H1 (cell line): ENCODE measurements around the gene IFIT2. TPM values are rescaled to one million over a fixed set of nuclear protein-coding genes. Genes with fewer than 3 reads are reported as not detected.

Source experiments
- CTCF ChIA-PET: fragments of 300-600 bp; sonication (Branson Sonifier 250); formaldehyde crosslinking; loops from one replicate; lab custom pipeline; 2021; ENCODE audit not compliant: partially characterized antibody; lab: Charles Lee
- POLR2A ChIA-PET: fragments of 300-600 bp; sonication (Branson Sonifier 250); formaldehyde crosslinking; loops from one replicate; lab custom pipeline; 2021; ENCODE audit warnings: inconsistent platforms; ENCODE audit not compliant: partially characterized antibody; lab: Charles Lee
- DNase-seq, 2 experiments: peaks; one replicate each; pipeline versions ENCODE4 v3.0.0 to v3.0.0-alpha.2; 2010 to 2022; ENCODE audit warnings: low spot score in 2 of 2, low read depth in 1 of 2, mixed read lengths in 1 of 2
- FAIRE-seq: peaks from 2 replicates; lab custom pipeline; 2011; peaks lifted over from hg19 to GRCh38; lab: Jason Lieb, UNC
- H2AFZ ChIP-seq: 2 replicates; pipeline ENCODE4 v1.8.1; 2012; ENCODE audit warnings: low read length, inconsistent platforms
- H2AK5ac ChIP-seq: 2 replicates; pipeline ENCODE4 v1.6.1; 2013; ENCODE audit warnings: low read depth, low read length
- H2BK120ac ChIP-seq: replicated peaks from 2 replicates; pipeline ENCODE3; 2013; ENCODE audit warnings: low read depth, low read length, inconsistent platforms
- H2BK12ac ChIP-seq: 2 replicates; pipeline ENCODE4 v1.6.1; 2013; ENCODE audit warnings: low read depth, low read length
- H2BK15ac ChIP-seq: 2 replicates; pipeline ENCODE4 v1.6.1; 2013; ENCODE audit warnings: low read length
- H2BK20ac ChIP-seq: 2 replicates; pipeline ENCODE4 v1.6.1; 2013; ENCODE audit warnings: low read length
- H2BK5ac ChIP-seq: 2 replicates; pipeline ENCODE4 v1.6.1; 2013; ENCODE audit warnings: low read depth, low read length
- H3K14ac ChIP-seq: 2 replicates; pipeline ENCODE4 v1.6.1; 2013; ENCODE audit warnings: inconsistent platforms; ENCODE audit not compliant: insufficient read length
- H3K18ac ChIP-seq: 2 replicates; pipeline ENCODE4 v1.6.1; 2013; ENCODE audit warnings: low read length; ENCODE audit errors: extremely low read depth
- H3K23ac ChIP-seq: 2 replicates; pipeline ENCODE4 v1.6.1; 2013; ENCODE audit warnings: inconsistent platforms; ENCODE audit not compliant: insufficient read length
- H3K23me2 ChIP-seq: 2 replicates; pipeline ENCODE4 v1.6.1; 2013; ENCODE audit warnings: low read depth, low read length
- H3K27ac ChIP-seq: 2 replicates; pipeline ENCODE4 v1.6.1; 2011; ENCODE audit warnings: low read depth, low read length, inconsistent platforms
- H3K27me3 ChIP-seq, 4 experiments: replicated peaks in 1 of 4; 1 replicate in 1 of 4; 2 replicates in 3 of 4; pipeline versions ENCODE4 v1.6.1 to v1.8.1; 2011 to 2013; ENCODE audit warnings: low read length in 3 of 4, mild to moderate bottlenecking in 3 of 4, inconsistent platforms in 2 of 4, mixed read lengths in 2 of 4, moderate library complexity in 1 of 4; ENCODE audit not compliant: control insufficient read depth in 3 of 4, insufficient read depth in 3 of 4; ENCODE audit errors: extremely low read depth in 1 of 4
- H3K36me3 ChIP-seq, 4 experiments: 2 replicates each; pipeline versions ENCODE4 v1.6.1 to v1.8.1; 2011 to 2013; ENCODE audit warnings: mild to moderate bottlenecking in 4 of 4, low read length in 3 of 4, moderate library complexity in 2 of 4, control low read depth in 1 of 4, inconsistent platforms in 1 of 4; ENCODE audit not compliant: insufficient read depth in 4 of 4, control insufficient read depth in 2 of 4
- H3K4ac ChIP-seq: replicated peaks from 2 replicates; pipeline ENCODE3; 2013; ENCODE audit warnings: low read length, low read depth, mixed read lengths, inconsistent platforms; ENCODE audit not compliant: insufficient read length
- H3K4me1 ChIP-seq, 4 experiments: replicated peaks in 1 of 4; 1 replicate in 1 of 4; 2 replicates in 3 of 4; pipeline versions ENCODE4 v1.6.1 to v1.8.1; 2011 to 2013; ENCODE audit warnings: low read length in 3 of 4, inconsistent platforms in 2 of 4, mixed read lengths in 1 of 4; ENCODE audit not compliant: insufficient read depth in 4 of 4, control insufficient read depth in 3 of 4
- H3K4me2 ChIP-seq, 2 experiments: 2 replicates each; pipeline versions ENCODE4 v1.6.1 to v1.8.1; 2011 to 2013; ENCODE audit warnings: low read depth in 2 of 2, low read length in 2 of 2, control low read depth in 1 of 2, inconsistent platforms in 1 of 2, mild to moderate bottlenecking in 1 of 2; ENCODE audit not compliant: insufficient read depth in 1 of 2
- H3K4me3 ChIP-seq, 4 experiments: fragments of 200-600, 300-600 bp in 1 of 4; sonication (generic), shearing (Covaris generic), sonication (Bioruptor Twin) in 1 of 4; 2 replicates each; pipeline versions ENCODE4 v1.5.1 to v1.8.1; 2011 to 2016; ENCODE audit warnings: low read length in 4 of 4, low read depth in 3 of 4, control low read depth in 2 of 4, inconsistent platforms in 2 of 4, mild to moderate bottlenecking in 2 of 4, mixed read lengths in 1 of 4, moderate library complexity in 1 of 4; ENCODE audit not compliant: insufficient read depth in 2 of 4; ENCODE audit errors: extremely low read depth in 1 of 4
- H3K56ac ChIP-seq: replicated peaks from 2 replicates; pipeline ENCODE3; 2013; ENCODE audit warnings: low read depth, mild to moderate bottlenecking, mixed read lengths, low read length, inconsistent platforms; ENCODE audit not compliant: insufficient read length
- H3K79me1 ChIP-seq: 2 replicates; pipeline ENCODE4 v1.6.1; 2013; ENCODE audit warnings: low read depth, low read length, control low read depth
- H3K79me2 ChIP-seq, 2 experiments: 2 replicates each; pipeline versions ENCODE4 v1.6.1 to v1.8.1; 2012 to 2013; ENCODE audit warnings: low read length in 2 of 2, mild to moderate bottlenecking in 2 of 2, inconsistent platforms in 1 of 2; ENCODE audit not compliant: insufficient read depth in 2 of 2, control insufficient read depth in 1 of 2
- H3K9ac ChIP-seq, 4 experiments: replicated peaks in 1 of 4; 1 replicate in 1 of 4; 2 replicates in 3 of 4; pipeline versions ENCODE4 v1.6.1 to v1.8.1; 2011 to 2013; ENCODE audit warnings: low read depth in 3 of 4, low read length in 3 of 4, control low read depth in 2 of 4, mild to moderate bottlenecking in 2 of 4, moderate library complexity in 2 of 4, inconsistent platforms in 1 of 4; ENCODE audit errors: extremely low read depth in 1 of 4
- H3K9me3 ChIP-seq, 2 experiments: 2 replicates each; pipeline versions ENCODE4 v1.6.1 to v1.8.1; 2012 to 2013; ENCODE audit warnings: mild to moderate bottlenecking in 2 of 2, moderate library complexity in 2 of 2, control low read depth in 1 of 2, inconsistent platforms in 1 of 2, low read depth in 1 of 2, low read length in 1 of 2, mixed read lengths in 1 of 2; ENCODE audit not compliant: insufficient read depth in 2 of 2
- H4K20me1 ChIP-seq, 2 experiments: replicated peaks in 1 of 2; 2 replicates each; pipeline versions ENCODE3 to v1.8.1; 2011 to 2013; ENCODE audit warnings: inconsistent platforms in 2 of 2, low read length in 2 of 2, mild to moderate bottlenecking in 1 of 2; ENCODE audit not compliant: insufficient read depth in 2 of 2, control insufficient read depth in 1 of 2
- H4K5ac ChIP-seq: 2 replicates; pipeline ENCODE4 v1.6.1; 2013; ENCODE audit warnings: low read length, low read depth, mixed read lengths, inconsistent platforms; ENCODE audit not compliant: insufficient read length
- H4K8ac ChIP-seq: 2 replicates; pipeline ENCODE4 v1.8.0; 2013; ENCODE audit warnings: mild to moderate bottlenecking, moderate library complexity, low read length, inconsistent platforms; ENCODE audit not compliant: insufficient read depth; ENCODE audit errors: extremely low read depth
- H4K91ac ChIP-seq: replicated peaks from 2 replicates; pipeline ENCODE3; 2013; ENCODE audit warnings: low read length, mixed read lengths, inconsistent platforms; ENCODE audit not compliant: insufficient read length
- CBX5 ChIP-seq: fragments of 300-800, 300-1000 bp; sonication (generic); IDR thresholded peaks from 2 replicates; pipeline ENCODE4 v1.7.1; 2016; ENCODE audit warnings: antibody characterized with exemption, low read length, low read depth
- EZH2 ChIP-seq: fragments of 200-600 bp; sonication (generic); IDR thresholded peaks from 2 replicates; pipeline ENCODE4 v1.7.1; 2012; ENCODE audit warnings: low read depth, mild to moderate bottlenecking, moderate library complexity, low read length, inconsistent platforms; ENCODE audit not compliant: severe bottlenecking
- HDAC6 ChIP-seq: IDR thresholded peaks from one replicate; pipeline ENCODE4 v1.7.1; 2012; ENCODE audit warnings: low read depth, mild to moderate bottlenecking, inconsistent platforms, low read length, moderate library complexity
- POLR2AphosphoS5 ChIP-seq: IDR thresholded peaks from 2 replicates; pipeline ENCODE4 v1.6.1; 2011; ENCODE audit warnings: low read depth, low read length
- SAP30 ChIP-seq: fragments of 300-600 bp; sonication (generic); IDR thresholded peaks from 2 replicates; pipeline ENCODE4 v1.7.1; 2012; ENCODE audit warnings: low read length, moderate library complexity, mild to moderate bottlenecking, inconsistent platforms; ENCODE audit not compliant: insufficient read depth, insufficient replicate concordance
- SIN3A ChIP-seq, 2 experiments: IDR thresholded peaks in 1 of 2; conservative IDR thresholded peaks in 1 of 2; 2 replicates each; pipeline ENCODE4 v1.6.1; 2011 to 2012; ENCODE audit warnings: low read length in 2 of 2, improper control_type of control experiment in 1 of 2, low read depth in 1 of 2, mild to moderate bottlenecking in 1 of 2
- SIX5 ChIP-seq: IDR thresholded peaks from 2 replicates; pipeline ENCODE4 v1.6.1; 2011; ENCODE audit warnings: mild to moderate bottlenecking, low read depth, low read length
- SP1 ChIP-seq: IDR thresholded peaks from 2 replicates; pipeline ENCODE4 v1.6.1; 2011; ENCODE audit warnings: low read depth, low read length
- TAF7 ChIP-seq: optimal IDR thresholded peaks from 2 replicates; pipeline ENCODE3; 2011; ENCODE audit warnings: low read depth, mild to moderate bottlenecking, inconsistent platforms, low read length, moderate library complexity, borderline replicate concordance
- TEAD4 ChIP-seq: IDR thresholded peaks from 2 replicates; pipeline ENCODE4 v1.6.1; 2012; ENCODE audit warnings: low read depth, low read length, inconsistent platforms, mixed read lengths
- WGBS, 2 experiments: shearing (Covaris generic) in 1 of 2; methylation state at CpG; one replicate each; pipeline versions ENCODE4 v1.1.6 to v1.1.7; 2013 to 2015; ENCODE audit warnings: low lambda C conversion rate in 2 of 2, mixed read lengths in 2 of 2, inconsistent platforms in 1 of 2, low coverage in 1 of 2, missing lambda C conversion rate in 1 of 2; ENCODE audit not compliant: insufficient replicate concordance in 2 of 2, insufficient coverage in 1 of 2, insufficient read length in 1 of 2; ENCODE audit errors: extremely low coverage in 1 of 2, missing lambda C conversion rate in 1 of 2; 5-methylcytosine and 5-hydroxymethylcytosine counted together
- polyA plus RNA-seq, 7 experiments: library from polyadenylated mRNA; depleted of rRNA in 3 of 7; stranded (reverse) in 5 of 7; unstranded in 2 of 7; fragments of >200 nt in 5 of 7; fragments of 200-250 nt in 2 of 7; gene quantifications; 1 replicate in 5 of 7; 2 replicates in 1 of 7; 4 replicates in 1 of 7; pipeline versions ENCODE4 v1.2.1 to v1.2.3, GENCODE V29; 2011 to 2013; ENCODE audit warnings: missing spikeins in 2 of 7, mixed read lengths in 2 of 7
- total RNA-seq: library from RNA; stranded (reverse); fragmentation: NEBNext Ultra II Directional; extraction: Animal tissue kit (Norgen Biotek cat#: 25700); gene quantifications from 2 replicates; pipeline ENCODE4 v1.2.1, GENCODE V29; 2021
- TF ChIP-seq, protein P1 (sequence below), 3 experiments: IDR thresholded peaks; 1 replicate in 2 of 3; 2 replicates in 1 of 3; pipeline versions ENCODE4 v1.5.1 to v1.6.1; 2011; ENCODE audit warnings: low read length in 3 of 3, mild to moderate bottlenecking in 3 of 3, inconsistent platforms in 2 of 3, low read depth in 1 of 3, moderate library complexity in 1 of 3; ENCODE audit not compliant: insufficient read depth in 1 of 3; ENCODE audit errors: control extremely low read depth in 1 of 3

IFIT2 gene
- total and polyA plus RNA-seq, 2 of the 8 experiments (the other 6 are each of a cell fraction or from before 2014, with no cell fraction given) = 0.03 to 0.35 TPM

DNA sequence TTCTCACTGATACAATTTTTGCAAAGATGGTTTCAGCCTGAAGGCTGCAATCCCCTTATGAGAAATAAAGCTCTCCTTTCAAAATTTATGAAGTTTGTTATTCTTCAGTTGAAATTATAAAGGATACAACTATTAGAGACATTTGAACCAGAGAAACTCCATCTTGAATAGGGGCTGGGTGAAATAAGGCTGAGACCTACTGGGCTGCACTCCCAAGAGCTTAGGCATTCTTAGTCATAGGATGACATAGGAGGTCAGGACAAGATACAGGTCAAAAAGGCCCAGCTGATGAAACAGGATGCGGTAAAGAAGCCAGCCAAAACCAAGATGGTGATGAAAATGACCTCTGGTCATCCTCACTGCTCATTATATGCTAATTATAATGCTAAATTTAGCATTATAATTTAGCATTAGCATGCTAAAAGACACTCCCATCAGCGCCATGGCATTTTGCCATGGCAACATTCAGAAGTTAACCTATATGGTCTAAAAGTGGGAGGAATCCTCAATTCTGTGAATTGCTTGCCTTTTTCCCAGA is 53.6 kb downstream of the IFIT2 start:
- Histone ChIP-seq H4K8ac (no peak overlapping the region), H3K4me2 (no peak overlapping the region), H2AFZ (no peak overlapping the region), H3K23ac (no peak overlapping the region), H3K36me3 (no peaks in the 10 kb centered on the region), H2AK5ac (no peak overlapping the region), H4K20me1 (no peaks in the 10 kb centered on the region), H3K4ac (no peak overlapping the region), H3K27me3 (no peaks in the 10 kb centered on the region), H3K79me2 (no peaks in the 10 kb centered on the region), H3K56ac (no peak overlapping the region), H2BK20ac (no peak overlapping the region), H3K79me1 (no peaks in the 10 kb centered on the region), H2BK15ac (no peak overlapping the region), H4K91ac (no peak overlapping the region), H3K14ac (no peak overlapping the region), H3K9me3 (no peaks in the 10 kb centered on the region), H2BK5ac (no peak overlapping the region), H3K4me1 (peaks cover 0 to 13% (median 6%) of the 10 kb centered on the region in 4 experiments; a peak in 4 of 7 replicates), H4K5ac (no peak overlapping the region), H3K4me3 (no peak overlapping the region), H3K27ac (no peak overlapping the region), H3K23me2 (no peaks in the 10 kb centered on the region), H3K18ac (no peak overlapping the region), H3K9ac (no peak overlapping the region), H2BK120ac (no peak overlapping the region), H2BK12ac (no peak overlapping the region)
- DNase-seq (no peak), FAIRE-seq (no peak)
- POLR2A ChIA-PET = no interaction called here
- CTCF ChIA-PET = interaction anchor here (9.3 kb wide), 1 partner anchor 13 kb away, joined by 64 read pairs; no protein-coding TSS in a partner anchor
- 91% methylated on average over 2 of the region's 2 CpGs; no CpG with 5 or more reads in 1 of the 2 experiments for WGBS, 2 experiments
- no peak for TF ChIP-seq TEAD4
- no peak for TF ChIP-seq POLR2AphosphoS5
- TF ChIP-seq TAF7 = no peak
- TF ChIP-seq SP1 = no peak
- TF ChIP-seq HDAC6 = no peak
- no peak for TF ChIP-seq SAP30
- no peak for TF ChIP-seq CBX5
- TF ChIP-seq SIN3A (conservative IDR thresholded peaks at IDR 0.05 in 1 of 2, IDR thresholded peaks at IDR 0.05 in 1 of 2; ENCODE audit: low read depth in 1 of 2, low read length in 2 of 2) = no peak
- TF ChIP-seq, protein P1, sequence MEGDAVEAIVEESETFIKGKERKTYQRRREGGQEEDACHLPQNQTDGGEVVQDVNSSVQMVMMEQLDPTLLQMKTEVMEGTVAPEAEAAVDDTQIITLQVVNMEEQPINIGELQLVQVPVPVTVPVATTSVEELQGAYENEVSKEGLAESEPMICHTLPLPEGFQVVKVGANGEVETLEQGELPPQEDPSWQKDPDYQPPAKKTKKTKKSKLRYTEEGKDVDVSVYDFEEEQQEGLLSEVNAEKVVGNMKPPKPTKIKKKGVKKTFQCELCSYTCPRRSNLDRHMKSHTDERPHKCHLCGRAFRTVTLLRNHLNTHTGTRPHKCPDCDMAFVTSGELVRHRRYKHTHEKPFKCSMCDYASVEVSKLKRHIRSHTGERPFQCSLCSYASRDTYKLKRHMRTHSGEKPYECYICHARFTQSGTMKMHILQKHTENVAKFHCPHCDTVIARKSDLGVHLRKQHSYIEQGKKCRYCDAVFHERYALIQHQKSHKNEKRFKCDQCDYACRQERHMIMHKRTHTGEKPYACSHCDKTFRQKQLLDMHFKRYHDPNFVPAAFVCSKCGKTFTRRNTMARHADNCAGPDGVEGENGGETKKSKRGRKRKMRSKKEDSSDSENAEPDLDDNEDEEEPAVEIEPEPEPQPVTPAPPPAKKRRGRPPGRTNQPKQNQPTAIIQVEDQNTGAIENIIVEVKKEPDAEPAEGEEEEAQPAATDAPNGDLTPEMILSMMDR (IDR thresholded peaks at IDR 0.05; ENCODE audit: control extremely low read depth in 1 of 3, insufficient read depth in 1 of 3, low read depth in 1 of 3, low read length in 3 of 3) = no peak
- TF ChIP-seq EZH2 = no peak
- no peak for TF ChIP-seq SIX5
